T-helper 17 cell (primary cell): Measurements from ENCODE around the gene ANKS1B. TPM values are rescaled to one million over a fixed set of nuclear protein-coding genes. Genes with fewer than 3 reads are reported as not detected.

Experiments used
- ATAC-seq: fragments of 150-1000 bp; cut with Tn5 transposase; 2 replicates; pipeline ENCODE4 v1.10.0; 2021; ENCODE audit warnings: mild to moderate bottlenecking, moderate library complexity
- DNase-seq, 3 donors: peaks; one replicate each; pipeline versions ENCODE4 v3.0.0 to v3.0.0-alpha.2; 2020 to 2021
- H3K9me3 ChIP-seq: one replicate; pipeline ENCODE4 v1.7.0; 2013; ENCODE audit warnings: low read length, mild to moderate bottlenecking; ENCODE audit not compliant: control insufficient read depth, poor library complexity, severe bottlenecking
- H3K27ac Mint-ChIP-seq: one replicate; pipeline ENCODE4 v1.8.0; 2022; ENCODE audit warnings: mild to moderate bottlenecking, moderate library complexity, mixed read lengths
- H3K27me3 Mint-ChIP-seq: one replicate; pipeline ENCODE4 v1.8.0; 2022; ENCODE audit warnings: mixed read lengths
- H3K36me3 Mint-ChIP-seq: one replicate; pipeline ENCODE4 v1.8.0; 2022; ENCODE audit warnings: low read depth, mixed read lengths
- H3K4me1 Mint-ChIP-seq: one replicate; pipeline ENCODE4 v1.8.0; 2022; ENCODE audit warnings: mild to moderate bottlenecking, mixed read lengths
- H3K4me3 Mint-ChIP-seq: one replicate; pipeline ENCODE4 v1.8.0; 2022; ENCODE audit warnings: mild to moderate bottlenecking, moderate library complexity, mixed read lengths
- total RNA-seq, 4 donors: library from RNA in 2 of 4; stranded (reverse) in 2 of 4; gene quantifications; one replicate each; pipeline ENCODE4 v1.2.3 and lab custom pipeline; 2022 to 2026

The ANKS1B gene
- total RNA-seq, 2 donors from 2014 or later, result 0.35 to 1.2 TPM

GRCh38 chr12:99522456-99522855 lies 462.3 kb downstream of the ANKS1B start:
- no peaks in the 10 kb centered on the region for H3K4me1 Mint-ChIP-seq
- no peaks in the 10 kb centered on the region for H3K9me3 ChIP-seq
- no peaks in the 10 kb centered on the region for H3K27me3 Mint-ChIP-seq
- no peak overlapping the region for H3K27ac Mint-ChIP-seq
- no peak for ATAC-seq
- no peak overlapping the region for H3K4me3 Mint-ChIP-seq
- no peaks in the 10 kb centered on the region for H3K36me3 Mint-ChIP-seq
- DNase-seq, result no peak

DNA sequence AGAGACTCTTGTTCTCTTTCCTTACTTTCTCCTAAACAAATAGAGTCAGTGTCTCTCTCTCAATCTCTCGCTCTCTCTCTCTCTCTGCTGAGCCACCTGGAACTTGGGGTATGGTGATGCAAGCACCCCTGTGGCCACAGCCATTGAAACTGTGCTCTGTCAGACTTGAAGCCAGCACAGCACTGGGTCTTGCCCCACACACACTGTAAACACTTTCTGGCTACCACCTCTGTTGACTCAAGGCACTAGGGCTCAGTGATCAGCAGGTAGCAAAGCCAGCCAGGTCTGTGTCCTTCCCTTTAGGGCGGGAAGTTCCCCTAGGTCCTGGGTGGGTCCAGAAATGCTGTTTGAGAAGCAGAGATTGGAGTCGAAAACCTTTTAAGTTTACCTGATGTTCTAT lies 463.1 kb downstream of the ANKS1B start:
- no peaks in the 10 kb centered on the region for H3K9me3 ChIP-seq
- DNase-seq (no peak), ATAC-seq (no peak)
- H3K4me1 Mint-ChIP-seq, result no peaks in the 10 kb centered on the region
- H3K27ac Mint-ChIP-seq, result no peak overlapping the region
- no peak overlapping the region for H3K4me3 Mint-ChIP-seq
- no peaks in the 10 kb centered on the region for H3K27me3 Mint-ChIP-seq
- no peaks in the 10 kb centered on the region for H3K36me3 Mint-ChIP-seq

DNA sequence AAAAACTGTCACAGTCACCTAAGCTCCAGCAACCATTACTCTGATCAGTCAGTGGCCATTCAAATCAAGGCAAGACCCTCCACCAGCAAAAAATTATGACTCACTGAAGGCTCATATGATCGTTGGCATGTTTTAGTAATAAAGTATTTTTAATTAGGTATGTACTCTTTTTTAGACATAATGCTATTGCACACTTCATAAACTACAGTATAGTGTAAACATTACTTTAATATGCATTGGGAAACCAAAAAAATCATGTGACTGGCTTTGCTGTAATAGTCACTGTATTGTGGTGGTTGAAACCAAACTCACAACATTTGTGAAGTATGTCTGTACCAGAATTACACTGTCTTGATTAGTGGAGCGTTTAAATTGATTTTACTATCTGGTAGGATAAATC lies 471.7 kb downstream of the ANKS1B start:
- ATAC-seq (no peak), DNase-seq (no peak)
- H3K4me3 Mint-ChIP-seq, result no peak overlapping the region
- no peaks in the 10 kb centered on the region for H3K4me1 Mint-ChIP-seq
- no peaks in the 10 kb centered on the region for H3K36me3 Mint-ChIP-seq
- no peak overlapping the region for H3K27ac Mint-ChIP-seq
- no peaks in the 10 kb centered on the region for H3K27me3 Mint-ChIP-seq
- no peaks in the 10 kb centered on the region for H3K9me3 ChIP-seq

- Mint-ChIP-seq H3K4me1 (no peaks in the 10 kb centered on the region), H3K27me3 (no peaks in the 10 kb centered on the region), H3K36me3 (no peaks in the 10 kb centered on the region), H3K4me3 (no peak overlapping the region), H3K27ac (no peak overlapping the region)
- DNase-seq, result no peak
- H3K9me3 ChIP-seq, result no peaks in the 10 kb centered on the region
- ATAC-seq, result no peak
Observed at GRCh38 chr12:99505805-99506204, 478.9 kb downstream of the ANKS1B start.

DNA sequence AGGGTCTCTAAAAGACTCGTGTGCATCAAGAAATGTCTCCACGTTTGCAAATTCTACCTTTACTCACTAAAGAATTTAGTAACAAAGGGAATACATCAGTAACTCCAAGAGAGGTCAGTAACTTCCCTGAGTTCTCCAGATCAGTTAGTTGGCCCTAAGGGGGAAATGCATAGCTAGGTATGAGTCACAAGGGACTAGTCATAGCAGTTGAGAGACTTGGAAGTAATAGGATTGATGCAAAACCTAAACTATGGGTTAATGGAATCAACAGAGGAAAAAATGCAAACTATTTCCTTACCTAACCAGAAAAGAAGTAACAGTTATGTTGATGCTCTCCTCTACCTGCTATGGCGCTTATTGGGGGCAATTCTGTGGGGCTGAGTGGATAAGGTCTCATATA lies 486.0 kb downstream of the ANKS1B start:
- H3K4me3 Mint-ChIP-seq, result no peak overlapping the region
- no peaks in the 10 kb centered on the region for H3K4me1 Mint-ChIP-seq
- no peaks in the 10 kb centered on the region for H3K9me3 ChIP-seq
- H3K36me3 Mint-ChIP-seq, result no peaks in the 10 kb centered on the region
- ATAC-seq (no peak), DNase-seq (no peak)
- no peak overlapping the region for H3K27ac Mint-ChIP-seq
- H3K27me3 Mint-ChIP-seq, result no peaks in the 10 kb centered on the region

DNA sequence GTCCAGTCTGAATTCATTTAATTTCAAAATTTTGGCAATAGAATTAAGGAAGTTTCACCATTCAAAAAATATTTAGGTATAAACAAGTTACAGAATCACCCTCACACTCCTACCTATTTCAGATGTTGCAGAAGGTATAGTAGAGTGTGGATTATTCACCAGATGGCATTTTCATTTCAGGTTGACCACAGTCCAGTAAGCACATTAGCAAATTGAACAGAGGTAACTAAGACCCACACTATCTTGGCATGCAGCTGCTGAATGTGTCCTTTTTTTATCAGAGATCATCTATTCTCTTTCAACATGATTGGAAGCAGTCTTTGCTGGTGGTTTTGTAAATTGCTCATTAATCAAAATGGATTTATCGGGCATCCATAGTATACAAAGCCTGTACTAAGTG lies 488.9 kb downstream of the ANKS1B start:
- Mint-ChIP-seq H3K36me3 (no peaks in the 10 kb centered on the region), H3K27me3 (no peaks in the 10 kb centered on the region), H3K27ac (no peak overlapping the region), H3K4me3 (no peak overlapping the region), H3K4me1 (no peaks in the 10 kb centered on the region)
- DNase-seq (no peak), ATAC-seq (no peak)
- no peaks in the 10 kb centered on the region for H3K9me3 ChIP-seq

GRCh38 chr12:99493197-99493596 lies 491.5 kb downstream of the ANKS1B start:
- ATAC-seq, result no peak
- Mint-ChIP-seq H3K27me3 (no peaks in the 10 kb centered on the region), H3K36me3 (no peaks in the 10 kb centered on the region), H3K27ac (no peak overlapping the region), H3K4me3 (no peak overlapping the region), H3K4me1 (no peaks in the 10 kb centered on the region)
- DNase-seq, result no peak
- no peaks in the 10 kb centered on the region for H3K9me3 ChIP-seq

DNA sequence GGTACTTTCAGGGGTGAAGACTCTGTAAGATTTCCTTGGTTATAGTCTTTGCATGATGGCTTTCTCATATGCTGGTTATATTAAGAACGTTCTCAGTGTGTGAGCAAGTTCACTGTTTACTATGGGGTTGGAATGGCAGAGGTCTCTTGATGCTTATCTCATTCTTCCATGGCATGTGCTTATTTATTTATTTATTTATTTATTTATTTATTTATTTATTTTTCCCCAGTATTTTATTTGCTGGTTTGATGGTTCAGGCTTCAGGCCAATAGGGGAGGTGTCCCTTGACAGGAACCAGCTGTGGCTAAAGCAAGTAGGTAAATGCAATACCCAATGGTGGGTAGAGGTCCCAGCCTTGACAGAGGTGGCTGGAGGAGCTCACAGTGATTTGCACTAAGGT lies 498.5 kb downstream of the ANKS1B start:
- no peaks in the 10 kb centered on the region for H3K9me3 ChIP-seq
- no peak for ATAC-seq
- no peak overlapping the region for H3K27ac Mint-ChIP-seq
- no peaks in the 10 kb centered on the region for H3K27me3 Mint-ChIP-seq
- no peaks in the 10 kb centered on the region for H3K36me3 Mint-ChIP-seq
- no peak overlapping the region for H3K4me3 Mint-ChIP-seq
- no peaks in the 10 kb centered on the region for H3K4me1 Mint-ChIP-seq
- no peak for DNase-seq

- no peak for DNase-seq
- H3K4me1 Mint-ChIP-seq, result no peaks in the 10 kb centered on the region
- no peaks in the 10 kb centered on the region for H3K36me3 Mint-ChIP-seq
- ATAC-seq, result no peak
- no peaks in the 10 kb centered on the region for H3K27me3 Mint-ChIP-seq
- no peak overlapping the region for H3K4me3 Mint-ChIP-seq
- no peak overlapping the region for H3K27ac Mint-ChIP-seq
- no peaks in the 10 kb centered on the region for H3K9me3 ChIP-seq
Observed at GRCh38 chr12:99479149-99479548, 505.6 kb downstream of the ANKS1B start.

DNA sequence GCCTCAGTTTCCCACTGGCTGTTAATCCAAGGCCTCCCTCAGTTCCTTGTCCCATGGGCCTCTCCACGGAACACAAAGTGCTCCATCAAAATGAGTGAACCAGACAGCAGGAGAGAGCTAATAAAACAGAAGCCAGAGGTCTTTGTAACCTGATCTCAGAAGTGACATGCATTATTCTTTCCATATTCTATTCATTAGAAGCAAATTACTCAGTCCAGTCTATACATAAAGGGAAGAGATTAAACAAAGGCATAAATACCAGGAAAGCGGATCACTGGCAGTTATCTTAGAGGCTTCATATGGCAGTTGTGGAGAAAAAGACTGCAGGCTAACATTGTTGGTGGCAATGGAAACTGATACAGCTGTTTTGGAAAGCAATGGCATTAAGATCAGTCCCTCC lies 507.8 kb downstream of the ANKS1B start:
- Mint-ChIP-seq H3K4me1 (no peaks in the 10 kb centered on the region), H3K27me3 (no peaks in the 10 kb centered on the region), H3K36me3 (no peaks in the 10 kb centered on the region), H3K27ac (no peak overlapping the region), H3K4me3 (no peak overlapping the region)
- no peaks in the 10 kb centered on the region for H3K9me3 ChIP-seq
- DNase-seq (no peak), ATAC-seq (no peak)

GRCh38 chr12:99455350-99456035 lies 529.2 kb downstream of the ANKS1B start:
- no peak overlapping the region for H3K4me3 Mint-ChIP-seq
- DNase-seq, result no peak
- H3K4me1 Mint-ChIP-seq, result no peaks in the 10 kb centered on the region
- H3K9me3 ChIP-seq, result no peaks in the 10 kb centered on the region
- no peaks in the 10 kb centered on the region for H3K36me3 Mint-ChIP-seq
- ATAC-seq, result no peak
- no peak overlapping the region for H3K27ac Mint-ChIP-seq
- no peaks in the 10 kb centered on the region for H3K27me3 Mint-ChIP-seq

GRCh38 chr12:99454539-99455172 lies 530.1 kb downstream of the ANKS1B start:
- no peak overlapping the region for H3K27ac Mint-ChIP-seq
- no peak overlapping the region for H3K4me3 Mint-ChIP-seq
- no peaks in the 10 kb centered on the region for H3K4me1 Mint-ChIP-seq
- ATAC-seq, result no peak
- DNase-seq, result no peak
- no peaks in the 10 kb centered on the region for H3K27me3 Mint-ChIP-seq
- H3K9me3 ChIP-seq, result no peaks in the 10 kb centered on the region
- H3K36me3 Mint-ChIP-seq, result no peaks in the 10 kb centered on the region

- H3K9me3 ChIP-seq, result no peaks in the 10 kb centered on the region
- no peak for DNase-seq
- Mint-ChIP-seq H3K27me3 (no peaks in the 10 kb centered on the region), H3K27ac (no peak overlapping the region), H3K4me3 (no peak overlapping the region), H3K4me1 (no peaks in the 10 kb centered on the region), H3K36me3 (no peaks in the 10 kb centered on the region)
- no peak for ATAC-seq
Observed at GRCh38 chr12:99453836-99454538, 530.7 kb downstream of the ANKS1B start.
